GM12865 (cell line): ENCODE measurements around the gene SCG3.
A peak's percentile ranks its signal among the peaks of the same experiment; 100 is the strongest.

ENCODE experiments used
- DNase-seq: peaks from one replicate; pipeline ENCODE4 v3.0.0; 2010; ENCODE audit warnings: low read depth
- H3K4me3 ChIP-seq: 2 replicates; pipeline ENCODE4 v1.5.1; 2011; ENCODE audit warnings: mild to moderate bottlenecking, low read depth, low read length, control low read depth
- CTCF ChIP-seq: IDR thresholded peaks from 2 replicates; pipeline ENCODE4 v1.5.1; 2011; ENCODE audit warnings: low read length, control low read depth, low read depth, inconsistent platforms; ENCODE audit not compliant: insufficient read depth; ENCODE audit errors: missing control alignments

SCG3 gene

GRCh38 chr15:51757450-51757849, 76.1 kb downstream of the SCG3 start:
- no peak for DNase-seq
- TF ChIP-seq CTCF, result no peak
- no peak overlapping the region for H3K4me3 ChIP-seq

- DNase-seq, result no peak
- no peak for TF ChIP-seq CTCF
- no peak overlapping the region for H3K4me3 ChIP-seq
These were observed 77.3 kb downstream of the SCG3 start for GRCh38 chr15:51758645-51759044.

GRCh38 chr15:51759557-51760070, 78.3 kb downstream of the SCG3 start:
- TF ChIP-seq CTCF, result peak; percentile 50
- H3K4me3 ChIP-seq, result no peak overlapping the region
- peak; percentile 33 for DNase-seq

- no peak for TF ChIP-seq CTCF
- no peak for DNase-seq
- H3K4me3 ChIP-seq, result no peak overlapping the region
These were observed 79.5 kb downstream of the SCG3 start for GRCh38 chr15:51760805-51761204.

- no peak overlapping the region for H3K4me3 ChIP-seq
- TF ChIP-seq CTCF, result no peak
- DNase-seq, result no peak
These were observed 84.4 kb downstream of the SCG3 start for GRCh38 chr15:51765751-51766150.

- no peak for TF ChIP-seq CTCF
- no peak overlapping the region for H3K4me3 ChIP-seq
- DNase-seq, result no peak
These were observed 85.0 kb downstream of the SCG3 start for GRCh38 chr15:51766341-51766740.

GRCh38 chr15:51768018-51768417, 86.7 kb downstream of the SCG3 start:
- no peak for TF ChIP-seq CTCF
- DNase-seq, result no peak
- no peak overlapping the region for H3K4me3 ChIP-seq
